ENCODE measurements around the gene FITM2.

DNA sequence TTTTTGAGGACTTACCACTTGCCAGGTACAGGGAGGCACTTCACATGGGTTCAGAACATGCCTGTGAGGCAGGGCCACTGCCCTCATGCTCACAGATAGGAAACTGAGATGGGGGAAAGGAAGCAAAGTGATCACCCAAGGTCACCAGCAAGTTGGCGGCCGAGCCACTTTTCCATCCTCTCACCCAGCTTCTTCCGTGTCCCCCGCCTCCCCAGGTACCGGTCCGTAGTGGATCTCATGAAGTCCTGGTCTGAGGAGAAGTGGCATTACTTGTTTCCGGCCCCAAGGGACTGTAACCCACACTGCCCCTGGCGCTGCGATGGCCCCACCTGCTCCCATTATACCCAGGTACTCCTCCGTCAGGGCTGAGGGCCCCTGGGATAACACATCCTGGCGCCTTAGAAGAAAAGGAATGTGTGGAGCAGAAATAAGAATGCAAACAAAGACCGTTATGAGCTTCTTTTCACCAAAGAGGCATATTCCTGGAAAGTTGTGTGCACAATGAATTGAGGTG, 32.2 kb upstream of the FITM2 start:
- no peak for TF ChIP-seq POLR2A (IDR thresholded peaks at IDR 0.05; ENCODE audit: extremely low read depth, insufficient read length)
- TF ChIP-seq, protein P1, sequence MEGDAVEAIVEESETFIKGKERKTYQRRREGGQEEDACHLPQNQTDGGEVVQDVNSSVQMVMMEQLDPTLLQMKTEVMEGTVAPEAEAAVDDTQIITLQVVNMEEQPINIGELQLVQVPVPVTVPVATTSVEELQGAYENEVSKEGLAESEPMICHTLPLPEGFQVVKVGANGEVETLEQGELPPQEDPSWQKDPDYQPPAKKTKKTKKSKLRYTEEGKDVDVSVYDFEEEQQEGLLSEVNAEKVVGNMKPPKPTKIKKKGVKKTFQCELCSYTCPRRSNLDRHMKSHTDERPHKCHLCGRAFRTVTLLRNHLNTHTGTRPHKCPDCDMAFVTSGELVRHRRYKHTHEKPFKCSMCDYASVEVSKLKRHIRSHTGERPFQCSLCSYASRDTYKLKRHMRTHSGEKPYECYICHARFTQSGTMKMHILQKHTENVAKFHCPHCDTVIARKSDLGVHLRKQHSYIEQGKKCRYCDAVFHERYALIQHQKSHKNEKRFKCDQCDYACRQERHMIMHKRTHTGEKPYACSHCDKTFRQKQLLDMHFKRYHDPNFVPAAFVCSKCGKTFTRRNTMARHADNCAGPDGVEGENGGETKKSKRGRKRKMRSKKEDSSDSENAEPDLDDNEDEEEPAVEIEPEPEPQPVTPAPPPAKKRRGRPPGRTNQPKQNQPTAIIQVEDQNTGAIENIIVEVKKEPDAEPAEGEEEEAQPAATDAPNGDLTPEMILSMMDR (IDR thresholded peaks at IDR 0.05; ENCODE audit: low read depth, low read length), result no peak
- TF ChIP-seq, protein P2, sequence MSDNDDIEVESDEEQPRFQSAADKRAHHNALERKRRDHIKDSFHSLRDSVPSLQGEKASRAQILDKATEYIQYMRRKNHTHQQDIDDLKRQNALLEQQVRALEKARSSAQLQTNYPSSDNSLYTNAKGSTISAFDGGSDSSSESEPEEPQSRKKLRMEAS (IDR thresholded peaks at IDR 0.05; ENCODE audit: low read depth, low read length), result no peak
- TF ChIP-seq MYC (IDR thresholded peaks at IDR 0.05; ENCODE audit: low read depth, low read length), result no peak

All from NB4 (cell line).